ENCODE data around the gene RBM15. TPM values are rescaled to one million over a fixed set of nuclear protein-coding genes. Genes with fewer than 3 reads are reported as not detected.

Gene RBM15
- total and polyA plus RNA-seq, 4 donors = 3.6 to 55.4 (median 15.2) TPM

DNA sequence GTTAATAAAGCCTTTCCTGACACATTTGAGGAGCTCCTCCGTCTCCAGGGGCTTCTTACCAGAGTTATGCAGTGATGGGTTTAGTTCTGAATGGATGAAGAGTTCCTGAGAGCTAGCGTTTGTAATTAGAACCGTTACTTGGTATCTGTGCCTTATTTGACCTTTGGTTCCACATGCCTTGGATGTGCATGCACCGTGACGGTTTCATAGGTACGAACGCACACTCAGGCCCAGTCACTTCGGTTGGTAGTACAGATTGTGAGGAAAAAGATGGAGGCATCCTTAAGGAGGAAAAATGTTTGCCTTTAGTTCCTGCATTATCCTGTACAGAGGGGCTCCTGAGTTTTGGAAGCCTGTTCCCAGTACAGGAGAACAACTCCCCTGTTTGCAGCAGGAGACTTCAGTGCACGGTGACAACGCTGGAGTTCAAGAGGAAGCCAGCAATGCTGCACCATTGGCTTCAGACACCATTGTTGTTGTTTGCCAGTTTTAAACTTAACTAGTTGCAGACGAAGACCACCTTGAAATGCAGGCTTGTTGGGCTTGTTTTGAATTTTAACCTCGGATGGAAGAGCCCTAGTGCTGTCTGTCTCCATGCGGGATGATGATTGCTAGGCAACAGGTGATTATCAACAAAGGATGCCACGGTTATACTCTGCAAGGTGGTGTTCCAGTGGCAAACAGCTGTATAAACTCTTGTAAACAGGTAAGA lies 8.2 kb downstream of the RBM15 start:
- peaks cover 5 to 20% (median 9%) of the 10 kb centered on the region in 4 donors for H3K36me3 ChIP-seq (ENCODE audit: control insufficient read depth in 4 of 4, insufficient read depth in 4 of 4, low read length in 4 of 4)
- WGBS, 2 donors = 80 to 85% methylated on average over 14 of the region's 14 CpGs
- TF ChIP-seq CTCF (IDR thresholded peaks at IDR 0.05; ENCODE audit: control extremely low read depth, extremely low read depth) = no peak
- ATAC-seq (ENCODE audit: insufficient read depth, low FRiP score) = no peak
- H3K27ac ChIP-seq (ENCODE audit: low read depth in 1 of 2, low read length in 1 of 2) = no peak overlapping the region
- no peaks in the 10 kb centered on the region for H3K9me3 ChIP-seq (ENCODE audit: control insufficient read depth in 4 of 4, insufficient read depth in 3 of 4, low read length in 3 of 4)
- no peak overlapping the region for H3K9ac ChIP-seq (ENCODE audit: insufficient read depth in 1 of 2, low read length in 2 of 2)
- DNase-seq = no peak
- H3K27me3 ChIP-seq (ENCODE audit: control insufficient read depth in 3 of 3, insufficient read depth in 3 of 3, low read length in 2 of 3) = no peaks in the 10 kb centered on the region
- H3K4me3 ChIP-seq = no peak overlapping the region
- H3K4me1 ChIP-seq (ENCODE audit: control insufficient read depth in 5 of 5, insufficient read depth in 5 of 5, low read length in 5 of 5) = peaks cover 5 to 64% (median 12%) of the 10 kb centered on the region in 5 donors

GRCh38 chr1:110348050-110348449 lies 8.9 kb downstream of the RBM15 start:
- Histone ChIP-seq H3K9me3 (ENCODE audit: control insufficient read depth in 4 of 4, insufficient read depth in 3 of 4, low read length in 3 of 4) (no peaks in the 10 kb centered on the region), H3K27me3 (ENCODE audit: control insufficient read depth in 3 of 3, insufficient read depth in 3 of 3, low read length in 2 of 3) (no peaks in the 10 kb centered on the region), H3K27ac (ENCODE audit: low read depth in 1 of 2, low read length in 1 of 2) (no peak overlapping the region), H3K36me3 (ENCODE audit: control insufficient read depth in 4 of 4, insufficient read depth in 4 of 4, low read length in 4 of 4) (peaks cover 5 to 21% (median 9%) of the 10 kb centered on the region in 4 donors), H3K4me3 (no peak overlapping the region), H3K4me1 (ENCODE audit: control insufficient read depth in 5 of 5, insufficient read depth in 5 of 5, low read length in 5 of 5) (peaks cover 5 to 57% (median 12%) of the 10 kb centered on the region in 5 donors), H3K9ac (ENCODE audit: insufficient read depth in 1 of 2, low read length in 2 of 2) (peak overlapping the region in 1 of 2 donors; percentile 66)
- ATAC-seq (ENCODE audit: insufficient read depth, low FRiP score) = no peak
- DNase-seq = no peak
- no peak for TF ChIP-seq CTCF (IDR thresholded peaks at IDR 0.05; ENCODE audit: control extremely low read depth, extremely low read depth)
- 44 to 59% methylated on average over 2 of the region's 2 CpGs for WGBS, 2 donors

- Histone ChIP-seq H3K27me3 (ENCODE audit: control insufficient read depth in 3 of 3, insufficient read depth in 3 of 3, low read length in 2 of 3) (no peaks in the 10 kb centered on the region), H3K36me3 (ENCODE audit: control insufficient read depth in 4 of 4, insufficient read depth in 4 of 4, low read length in 4 of 4) (peaks cover 5 to 20% (median 11%) of the 10 kb centered on the region in 4 donors), H3K4me3 (no peak overlapping the region), H3K27ac (ENCODE audit: low read depth in 1 of 2, low read length in 1 of 2) (no peak overlapping the region), H3K9ac (ENCODE audit: insufficient read depth in 1 of 2, low read length in 2 of 2) (peak overlapping the region; percentile 0 to 66), H3K9me3 (ENCODE audit: control insufficient read depth in 4 of 4, insufficient read depth in 3 of 4, low read length in 3 of 4) (no peaks in the 10 kb centered on the region), H3K4me1 (ENCODE audit: control insufficient read depth in 5 of 5, insufficient read depth in 5 of 5, low read length in 5 of 5) (peaks cover 5 to 52% (median 10%) of the 10 kb centered on the region in 5 donors)
- ATAC-seq (ENCODE audit: insufficient read depth, low FRiP score) (no peak), DNase-seq (peak in 2 of 3 donors; percentile 38 to 45)
- no peak for TF ChIP-seq CTCF (IDR thresholded peaks at IDR 0.05; ENCODE audit: control extremely low read depth, extremely low read depth)
Observed at GRCh38 chr1:110348771-110349170, 9.6 kb downstream of the RBM15 start.

Data from lung (tissue), 12 donors.